GM12872 (cell line): ENCODE data around the gene LSP1.

Experiments used
- CTCF ChIP-seq: IDR thresholded peaks from 3 replicates; pipeline ENCODE4 v1.5.1; 2011; ENCODE audit warnings: low read depth, mild to moderate bottlenecking, low read length, moderate library complexity; ENCODE audit not compliant: insufficient read depth

The LSP1 gene

GRCh38 chr11:1937616-1938342, 84.9 kb downstream of the LSP1 start:
- no peak for TF ChIP-seq CTCF

GRCh38 chr11:1938343-1939005, 85.6 kb downstream of the LSP1 start:
- TF ChIP-seq CTCF, result no peak

- no peak for TF ChIP-seq CTCF
Observed at GRCh38 chr11:1939006-1939625, 86.2 kb downstream of the LSP1 start.
